ENCODE results near the gene PRKAR1A.

The PRKAR1A gene

GRCh38 chr17:68600067-68600930 is 88.1 kb downstream of the PRKAR1A start:
- DNase-seq (ENCODE audit: low read depth), result no peak

Measured in EH (cell line).